Neuronal stem cell (in vitro differentiated cells): ENCODE measurements around the gene WDFY1.

ENCODE experiments used
- DNase-seq: peaks from one replicate; pipeline ENCODE4 v3.0.0-alpha.2; 2013; ENCODE audit warnings: low spot score
- H2AFZ ChIP-seq: one replicate; pipeline ENCODE4 v1.6.1; 2013; ENCODE audit warnings: mild to moderate bottlenecking, low read length, inconsistent platforms
- H2AK5ac ChIP-seq: 2 replicates; pipeline ENCODE4 v1.6.1; 2013; ENCODE audit warnings: low read depth, mild to moderate bottlenecking, inconsistent platforms, low read length, moderate library complexity, mixed read lengths
- H2BK120ac ChIP-seq: 2 replicates; pipeline ENCODE4 v1.6.1; 2013; ENCODE audit warnings: low read depth, mild to moderate bottlenecking, inconsistent platforms, low read length, moderate library complexity, mixed read lengths
- H2BK12ac ChIP-seq: one replicate; pipeline ENCODE4 v1.6.1; 2013; ENCODE audit warnings: low read length, inconsistent platforms
- H2BK15ac ChIP-seq: 2 replicates; pipeline ENCODE4 v1.6.1; 2013; ENCODE audit warnings: mild to moderate bottlenecking, low read length, inconsistent platforms, mixed read lengths
- H2BK5ac ChIP-seq: one replicate; pipeline ENCODE4 v1.6.1; 2013; ENCODE audit warnings: inconsistent platforms, mild to moderate bottlenecking, low read length, moderate library complexity
- H3K14ac ChIP-seq: one replicate; pipeline ENCODE4 v1.6.1; 2013; ENCODE audit warnings: low read length, inconsistent platforms
- H3K18ac ChIP-seq: 2 replicates; pipeline ENCODE4 v1.6.1; 2013; ENCODE audit warnings: low read length, inconsistent platforms
- H3K23ac ChIP-seq: 2 replicates; pipeline ENCODE4 v1.6.1; 2013; ENCODE audit warnings: low read depth, mild to moderate bottlenecking, mixed read lengths, low read length, inconsistent platforms; ENCODE audit not compliant: poor library complexity
- H3K27ac ChIP-seq: replicated peaks from 3 replicates; pipeline ENCODE4 v1.5.1; 2013; ENCODE audit warnings: low read length, inconsistent platforms
- H3K27me3 ChIP-seq, 3 experiments: 2 replicates each; pipeline ENCODE4 v1.6.1; 2013; ENCODE audit warnings: low read length in 3 of 3, mild to moderate bottlenecking in 2 of 3, inconsistent platforms in 1 of 3, low read depth in 1 of 3, mixed read lengths in 1 of 3, moderate library complexity in 1 of 3; ENCODE audit not compliant: control insufficient read depth in 3 of 3, insufficient read depth in 3 of 3
- H3K36me3 ChIP-seq, 2 donors: replicated peaks in 1 of 2; 2 replicates each; pipeline ENCODE4 v1.6.1; 2013; ENCODE audit warnings: low read length in 2 of 2; ENCODE audit not compliant: control insufficient read depth in 2 of 2, insufficient read depth in 2 of 2
- H3K4ac ChIP-seq: 2 replicates; pipeline ENCODE4 v1.6.1; 2013; ENCODE audit warnings: inconsistent platforms, mild to moderate bottlenecking, low read length, moderate library complexity
- H3K4me1 ChIP-seq, 2 donors: 1 replicate in 1 of 2; 2 replicates in 1 of 2; pipeline ENCODE4 v1.6.1; 2013; ENCODE audit warnings: low read length in 2 of 2, low read depth in 1 of 2; ENCODE audit not compliant: control insufficient read depth in 2 of 2, insufficient read depth in 1 of 2
- H3K4me2 ChIP-seq: one replicate; pipeline ENCODE4 v1.6.1; 2013; ENCODE audit warnings: mild to moderate bottlenecking, low read length, inconsistent platforms; ENCODE audit not compliant: insufficient read depth, poor library complexity, severe bottlenecking
- H3K4me3 ChIP-seq, 2 donors: 2 replicates each; pipeline ENCODE4 v1.5.1; 2013; ENCODE audit warnings: low read length in 2 of 2, mild to moderate bottlenecking in 2 of 2, inconsistent platforms in 1 of 2, moderate library complexity in 1 of 2
- H3K79me1 ChIP-seq: one replicate; pipeline ENCODE4 v1.6.1; 2013; ENCODE audit warnings: low read depth, mild to moderate bottlenecking, inconsistent platforms, low read length, moderate library complexity
- H3K9ac ChIP-seq: one replicate; pipeline ENCODE4 v1.6.1; 2013; ENCODE audit warnings: mild to moderate bottlenecking, low read depth, low read length, inconsistent platforms; ENCODE audit not compliant: poor library complexity
- H3K9me3 ChIP-seq, 2 donors: replicated peaks in 1 of 2; 2 replicates each; pipeline versions ENCODE3 to v1.6.1; 2013; ENCODE audit warnings: low read length in 2 of 2, mild to moderate bottlenecking in 2 of 2, inconsistent platforms in 1 of 2, low read depth in 1 of 2, mixed read lengths in 1 of 2, moderate library complexity in 1 of 2; ENCODE audit not compliant: control insufficient read depth in 2 of 2, insufficient read depth in 1 of 2
- H4K8ac ChIP-seq: one replicate; pipeline ENCODE4 v1.6.1; 2013; ENCODE audit warnings: low read depth, mild to moderate bottlenecking, inconsistent platforms, low read length, moderate library complexity
- H4K91ac ChIP-seq: one replicate; pipeline ENCODE4 v1.6.1; 2013; ENCODE audit warnings: low read length, low read depth, mild to moderate bottlenecking, inconsistent platforms; ENCODE audit not compliant: poor library complexity
- WGBS, 2 donors: extraction: QIAGEN DNeasy Blood & Tissue Kit; methylation state at CpG; one replicate each; pipeline ENCODE4 v1.1.7; 2013; ENCODE audit warnings: missing lambda C conversion rate in 2 of 2, mixed read lengths in 1 of 2; ENCODE audit not compliant: insufficient read length in 2 of 2, insufficient replicate concordance in 1 of 2; ENCODE audit errors: extremely low coverage in 2 of 2; 5-methylcytosine and 5-hydroxymethylcytosine counted together

The WDFY1 gene

DNA sequence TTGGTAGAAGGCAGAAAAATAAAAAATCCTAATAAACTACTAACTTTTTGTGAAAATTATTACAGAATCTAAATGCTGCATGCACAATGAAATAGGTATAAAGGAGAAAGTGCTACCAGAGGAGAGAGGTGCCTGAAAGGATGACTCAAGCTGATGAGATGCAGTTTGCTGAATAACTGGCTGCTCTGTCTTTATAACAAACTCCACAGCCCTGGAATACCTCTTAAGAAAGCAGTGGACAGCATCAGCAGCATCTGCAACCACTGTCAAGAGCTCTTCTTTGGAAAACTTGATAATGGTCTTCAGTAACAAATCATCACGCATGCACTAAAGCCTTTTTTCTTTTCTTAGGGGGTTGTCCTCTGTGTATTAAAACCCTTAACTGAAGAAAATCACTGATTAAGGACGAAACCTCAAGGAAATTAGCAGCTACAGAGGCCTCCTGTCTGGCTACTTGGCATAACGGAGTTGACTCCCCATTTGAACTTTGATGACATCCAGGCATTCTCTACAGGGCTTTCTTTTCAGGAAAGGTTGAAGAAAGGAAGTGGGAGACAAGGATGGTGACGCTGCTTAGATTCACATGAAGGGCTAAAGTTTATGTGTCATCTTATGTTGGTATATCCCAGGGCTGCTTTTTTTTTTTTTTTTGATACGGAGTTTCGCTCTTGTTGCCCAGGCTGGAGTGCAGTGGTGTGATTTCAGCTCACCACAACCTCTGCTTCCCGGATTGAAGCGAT is 28.8 kb downstream of the WDFY1 start:
- Histone ChIP-seq H4K8ac (no peak overlapping the region), H2AK5ac (no peak overlapping the region)
- DNase-seq, result no peak

DNA sequence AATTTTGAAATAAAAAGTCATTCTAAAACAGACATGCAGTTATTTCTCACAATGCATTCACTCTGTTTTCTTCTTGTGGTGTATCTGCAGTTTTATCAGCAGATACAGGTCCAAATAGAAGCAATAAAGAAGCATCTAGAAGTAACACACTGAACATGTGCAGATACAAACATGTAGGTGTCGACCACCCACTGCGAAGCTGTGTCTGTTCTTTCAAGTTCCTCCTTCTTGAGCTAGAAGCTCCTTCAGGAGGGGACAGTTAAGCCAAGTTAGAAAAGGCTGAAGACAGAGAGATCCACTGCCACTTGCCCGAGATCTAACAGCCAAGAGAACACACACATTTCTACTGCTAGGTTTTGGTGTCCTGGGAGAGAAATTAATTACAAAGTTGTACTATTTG is 30.1 kb downstream of the WDFY1 start:
- Histone ChIP-seq H2BK15ac (no peak overlapping the region), H2AFZ (no peak overlapping the region), H2BK120ac (no peak overlapping the region), H3K9ac (no peak overlapping the region), H2BK5ac (no peak overlapping the region), H3K4me2 (no peak overlapping the region), H3K18ac (no peak overlapping the region), H3K23ac (no peak overlapping the region), H2AK5ac (no peak overlapping the region), H4K8ac (no peak overlapping the region), H3K27me3 (no peaks in the 10 kb centered on the region), H3K14ac (no peak overlapping the region), H3K4me3 (no peak overlapping the region), H4K91ac (no peak overlapping the region), H3K9me3 (peaks cover 2 to 11% of the 10 kb centered on the region in 2 donors), H2BK12ac (no peak overlapping the region), H3K4me1 (no peaks in the 10 kb centered on the region), H3K36me3 (peaks cover 0 to 59% of the 10 kb centered on the region in 2 donors), H3K79me1 (no peaks in the 10 kb centered on the region), H3K27ac (no peak overlapping the region), H3K4ac (no peak overlapping the region)
- no CpG with 5 or more reads among the region's 3 CpGs for WGBS, 2 donors
- DNase-seq, result no peak

More for the DNA sequence above, 28.8 kb downstream of the WDFY1 start:
- Histone ChIP-seq H3K4me3 (no peak overlapping the region), H2BK5ac (no peak overlapping the region), H2AFZ (no peak overlapping the region), H3K27me3 (no peaks in the 10 kb centered on the region), H3K27ac (no peak overlapping the region), H3K79me1 (no peaks in the 10 kb centered on the region), H4K91ac (no peak overlapping the region), H3K9me3 (peaks cover 2 to 17% of the 10 kb centered on the region in 2 donors), H2BK15ac (no peak overlapping the region), H3K18ac (no peak overlapping the region), H3K36me3 (peaks cover 0 to 53% of the 10 kb centered on the region in 2 donors), H3K4ac (no peak overlapping the region), H3K4me1 (no peaks in the 10 kb centered on the region), H3K23ac (no peak overlapping the region), H3K9ac (no peak overlapping the region), H3K14ac (no peak overlapping the region), H2BK120ac (no peak overlapping the region), H3K4me2 (no peak overlapping the region), H2BK12ac (no peak overlapping the region)
- WGBS, 2 donors, result no CpG with 5 or more reads among the region's 8 CpGs

DNA sequence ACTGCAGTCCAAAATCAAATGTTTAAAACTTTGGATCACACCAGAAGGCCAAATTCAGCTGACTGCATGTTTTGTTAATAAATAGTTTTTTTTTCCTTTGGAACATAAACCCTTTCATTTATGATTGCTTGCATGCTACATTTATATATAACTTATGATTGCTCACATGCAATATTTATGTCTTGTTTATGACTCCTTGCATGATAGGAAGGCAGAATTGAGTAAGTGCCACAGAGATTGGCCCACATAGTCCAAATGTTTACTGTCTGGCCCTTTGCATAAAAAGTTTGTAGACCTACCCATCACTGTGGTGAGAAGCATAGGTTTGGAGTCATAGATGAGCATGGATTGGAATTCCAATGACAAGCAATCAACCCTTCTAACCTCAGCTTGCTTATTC is 30.8 kb downstream of the WDFY1 start:
- Histone ChIP-seq H3K9ac (no peak overlapping the region), H3K79me1 (no peaks in the 10 kb centered on the region), H3K18ac (no peak overlapping the region), H3K27me3 (no peaks in the 10 kb centered on the region), H3K14ac (no peak overlapping the region), H2BK5ac (no peak overlapping the region), H2BK120ac (no peak overlapping the region), H3K9me3 (peaks cover 2 to 4% of the 10 kb centered on the region in 2 donors), H3K4me3 (no peak overlapping the region), H3K23ac (no peak overlapping the region), H3K4me2 (no peak overlapping the region), H3K36me3 (peaks cover 0 to 58% of the 10 kb centered on the region in 2 donors), H2AK5ac (no peak overlapping the region), H2AFZ (no peak overlapping the region), H3K4ac (no peak overlapping the region), H4K8ac (no peak overlapping the region), H2BK12ac (no peak overlapping the region), H3K4me1 (no peaks in the 10 kb centered on the region), H2BK15ac (no peak overlapping the region), H4K91ac (no peak overlapping the region), H3K27ac (no peak overlapping the region)
- DNase-seq, result no peak

DNA sequence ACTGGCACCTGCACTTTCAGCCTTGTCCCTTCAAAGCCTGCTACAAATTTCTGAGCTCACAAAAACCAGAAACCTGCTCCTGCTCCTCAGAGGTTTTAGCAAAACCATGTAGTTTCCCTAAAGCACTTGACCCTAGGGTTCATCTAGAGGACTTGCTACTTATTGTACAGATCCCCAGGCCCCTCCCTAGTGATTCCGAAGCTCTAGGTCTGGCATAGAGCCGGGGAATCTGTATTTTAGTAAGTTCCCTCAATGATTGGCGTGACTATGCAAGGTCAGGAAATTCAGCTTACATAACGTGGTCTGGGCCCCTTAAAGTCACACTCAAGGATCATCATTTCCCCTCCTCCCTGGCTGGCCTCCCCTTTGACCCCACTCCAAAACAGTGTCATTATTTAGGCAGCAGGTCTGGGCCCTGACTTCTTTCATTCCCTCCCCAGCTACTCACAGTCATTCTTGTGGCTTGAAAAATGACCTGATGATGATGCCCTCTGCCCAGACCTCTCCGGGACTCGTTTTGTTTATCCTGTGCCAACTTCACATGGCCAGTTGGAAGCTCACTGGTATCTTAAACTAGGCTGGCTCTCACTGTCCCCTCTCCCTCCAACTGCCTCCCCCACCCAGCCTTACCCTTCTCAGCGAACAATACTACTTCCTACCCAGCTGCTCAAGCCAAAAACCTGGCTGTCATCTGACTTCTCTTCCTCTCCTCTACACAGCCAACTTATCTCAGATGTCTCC is 36.0 kb downstream of the WDFY1 start:
- Histone ChIP-seq H2AK5ac (no peak overlapping the region), H3K23ac (no peak overlapping the region), H3K27ac (no peak overlapping the region), H3K79me1 (no peaks in the 10 kb centered on the region), H2BK5ac (no peak overlapping the region), H4K8ac (no peak overlapping the region), H3K14ac (no peak overlapping the region), H3K9ac (no peak overlapping the region), H3K27me3 (no peaks in the 10 kb centered on the region), H2BK15ac (no peak overlapping the region), H3K18ac (no peak overlapping the region), H2BK12ac (no peak overlapping the region), H2AFZ (no peak overlapping the region), H3K4me3 (no peak overlapping the region), H3K36me3 (peaks cover 0 to 44% of the 10 kb centered on the region in 2 donors), H3K4ac (no peak overlapping the region), H4K91ac (no peak overlapping the region), H3K4me2 (no peak overlapping the region), H3K9me3 (no peaks in the 10 kb centered on the region), H2BK120ac (no peak overlapping the region), H3K4me1 (no peaks in the 10 kb centered on the region)
- DNase-seq, result no peak
- no CpG with 5 or more reads among the region's 7 CpGs for WGBS, 2 donors
